ENCODE measurements around the gene MYBPC1.

MYBPC1 gene

DNA sequence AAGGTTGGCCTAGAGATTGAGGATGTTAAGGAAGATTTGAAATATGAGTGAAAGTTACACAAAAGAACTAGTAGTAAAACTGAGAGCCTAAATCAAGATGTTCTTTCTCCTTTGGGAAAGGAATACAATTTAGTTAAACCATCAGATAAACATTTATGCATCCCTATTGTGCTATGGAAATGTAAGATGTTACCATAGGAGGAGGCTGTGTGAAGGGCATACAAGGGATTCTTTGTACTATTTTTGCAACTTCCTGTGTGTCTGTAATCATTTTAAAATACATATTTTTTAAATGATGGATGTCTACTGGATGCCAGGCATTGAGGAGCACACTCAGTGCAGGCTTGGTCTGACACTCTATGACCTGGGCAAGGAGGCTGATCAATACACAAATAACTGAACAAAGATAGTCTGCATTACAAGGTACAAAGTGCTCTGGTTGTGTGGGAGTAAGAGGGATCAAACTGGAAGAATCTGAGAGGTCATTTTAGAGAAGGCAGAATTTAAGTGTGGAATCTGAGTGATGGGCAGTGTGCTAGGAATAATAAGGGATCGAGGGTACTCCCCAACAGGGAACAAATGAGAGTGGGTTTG is 96.8 kb downstream of the MYBPC1 start:
- Histone ChIP-seq H3K27me3 (ENCODE audit: control insufficient read depth, insufficient read depth, low read length) (no peaks in the 10 kb centered on the region), H3K27ac (no peak overlapping the region), H3K79me2 (no peaks in the 10 kb centered on the region), H3K4me3 (ENCODE audit: low read depth, low read length) (no peak overlapping the region), H3K36me3 (ENCODE audit: control insufficient read depth, insufficient read depth, low read length) (no peaks in the 10 kb centered on the region), H3K4me1 (peaks cover 12% of the 10 kb centered on the region), H2AFZ (no peak overlapping the region), H3K9ac (no peak overlapping the region), H3K9me3 (ENCODE audit: control insufficient read depth, low read length) (no peaks in the 10 kb centered on the region), H3K4me2 (ENCODE audit: low read length) (no peak overlapping the region)
- TF ChIP-seq CTCF (IDR thresholded peaks at IDR 0.05), result no peak

GRCh38 chr12:101694297-101694848 is 99.6 kb downstream of the MYBPC1 start:
- H3K9me3 ChIP-seq (ENCODE audit: control insufficient read depth, low read length), result no peaks in the 10 kb centered on the region
- no peak overlapping the region for H3K27ac ChIP-seq
- no peaks in the 10 kb centered on the region for H3K27me3 ChIP-seq (ENCODE audit: control insufficient read depth, insufficient read depth, low read length)
- no peak overlapping the region for H2AFZ ChIP-seq
- no peak for TF ChIP-seq CTCF (IDR thresholded peaks at IDR 0.05)
- H3K36me3 ChIP-seq (ENCODE audit: control insufficient read depth, insufficient read depth, low read length), result no peaks in the 10 kb centered on the region
- peaks cover 5% of the 10 kb centered on the region for H3K79me2 ChIP-seq
- H3K4me2 ChIP-seq (ENCODE audit: low read length), result no peak overlapping the region
- H3K4me3 ChIP-seq (ENCODE audit: low read depth, low read length), result no peak overlapping the region
- no peak overlapping the region for H3K9ac ChIP-seq
- H3K4me1 ChIP-seq, result peaks cover 18% of the 10 kb centered on the region

- no peaks in the 10 kb centered on the region for H3K27me3 ChIP-seq (ENCODE audit: control insufficient read depth, insufficient read depth, low read length)
Observed at GRCh38 chr12:101694986-101695385, 100.2 kb downstream of the MYBPC1 start.

GRCh38 chr12:101695706-101696105 is 100.9 kb downstream of the MYBPC1 start:
- Histone ChIP-seq H3K4me1 (peaks cover 21% of the 10 kb centered on the region), H3K27me3 (ENCODE audit: control insufficient read depth, insufficient read depth, low read length) (no peaks in the 10 kb centered on the region), H3K36me3 (ENCODE audit: control insufficient read depth, insufficient read depth, low read length) (no peaks in the 10 kb centered on the region), H3K4me3 (ENCODE audit: low read depth, low read length) (no peak overlapping the region), H3K79me2 (peaks cover 5% of the 10 kb centered on the region), H3K4me2 (ENCODE audit: low read length) (no peak overlapping the region), H3K27ac (peak overlapping the region; percentile 93), H3K9ac (no peak overlapping the region), H3K9me3 (ENCODE audit: control insufficient read depth, low read length) (no peaks in the 10 kb centered on the region), H2AFZ (peak overlapping the region; percentile 10)
- no peak for TF ChIP-seq CTCF (IDR thresholded peaks at IDR 0.05)

More at GRCh38 chr12:101694986-101695385, 100.2 kb downstream of the MYBPC1 start:
- no peak overlapping the region for H3K27ac ChIP-seq
- H3K4me3 ChIP-seq (ENCODE audit: low read depth, low read length), result no peak overlapping the region
- peaks cover 18% of the 10 kb centered on the region for H3K4me1 ChIP-seq
- no peak overlapping the region for H3K4me2 ChIP-seq (ENCODE audit: low read length)
- H3K9me3 ChIP-seq (ENCODE audit: control insufficient read depth, low read length), result no peaks in the 10 kb centered on the region
- no peak overlapping the region for H3K9ac ChIP-seq
- H3K36me3 ChIP-seq (ENCODE audit: control insufficient read depth, insufficient read depth, low read length), result no peaks in the 10 kb centered on the region
- no peak for TF ChIP-seq CTCF (IDR thresholded peaks at IDR 0.05)
- peaks cover 5% of the 10 kb centered on the region for H3K79me2 ChIP-seq
- no peak overlapping the region for H2AFZ ChIP-seq
